HEK293 (cell line): ENCODE data around the gene PLSCR5.

Experiments
- TRIM28 ChIP-seq: IDR thresholded peaks from 2 replicates; pipeline ENCODE4 v1.6.1; 2011; ENCODE audit warnings: low read length, control low read depth, borderline replicate concordance
- ZNF121 ChIP-seq: fragments of 450-650 bp; formaldehyde crosslinking; IDR thresholded peaks from 2 replicates; pipeline ENCODE4 v1.5.1; 2016; ENCODE audit warnings: missing biosample characterization, missing genetic modification characterization
- ZNF175 ChIP-seq: fragments of 450-650 bp; formaldehyde crosslinking; IDR thresholded peaks from 2 replicates; pipeline ENCODE4 v1.5.1; 2016; ENCODE audit warnings: missing biosample characterization, missing genetic modification characterization
- ZNF274 ChIP-seq, 2 experiments: fragments of 200-500 bp in 1 of 2; fragments of 450-650 bp in 1 of 2; sonication (Bioruptor generic) in 1 of 2; formaldehyde crosslinking in 1 of 2; IDR thresholded peaks; 2 replicates each; pipeline versions ENCODE4 v1.5.1 to v1.6.1; 2014 to 2016; ENCODE audit warnings: borderline replicate concordance in 1 of 2, inconsistent platforms in 1 of 2, low read length in 1 of 2, missing biosample characterization in 1 of 2, missing genetic modification characterization in 1 of 2
- ZNF514 ChIP-seq: fragments of 450-650 bp; formaldehyde crosslinking; IDR thresholded peaks from 2 replicates; pipeline ENCODE4 v1.5.1; 2016; ENCODE audit warnings: missing biosample characterization, missing genetic modification characterization
- ZNF530 ChIP-seq: fragments of 450-650 bp; formaldehyde crosslinking; IDR thresholded peaks from 2 replicates; pipeline ENCODE4 v1.5.1; 2016; ENCODE audit warnings: low read depth, missing biosample characterization, missing genetic modification characterization
- ZNF580 ChIP-seq: fragments of 450-650 bp; formaldehyde crosslinking; IDR thresholded peaks from 2 replicates; pipeline ENCODE4 v1.5.1; 2016; ENCODE audit warnings: missing biosample characterization, missing genetic modification characterization
- TF ChIP-seq, protein P1 (sequence below): fragments of 450-650 bp; formaldehyde crosslinking; IDR thresholded peaks from 2 replicates; pipeline ENCODE4 v1.5.1; 2016; ENCODE audit warnings: missing biosample characterization, missing genetic modification characterization
- TF ChIP-seq, protein P2 (sequence below): fragments of 450-650 bp; formaldehyde crosslinking; IDR thresholded peaks from 2 replicates; pipeline ENCODE4 v1.5.1; 2016; ENCODE audit warnings: missing biosample characterization, missing genetic modification characterization

GRCh38 chr3:146612015-146612414, 6.9 kb upstream of the PLSCR5 start:
- TF ChIP-seq, protein P1, sequence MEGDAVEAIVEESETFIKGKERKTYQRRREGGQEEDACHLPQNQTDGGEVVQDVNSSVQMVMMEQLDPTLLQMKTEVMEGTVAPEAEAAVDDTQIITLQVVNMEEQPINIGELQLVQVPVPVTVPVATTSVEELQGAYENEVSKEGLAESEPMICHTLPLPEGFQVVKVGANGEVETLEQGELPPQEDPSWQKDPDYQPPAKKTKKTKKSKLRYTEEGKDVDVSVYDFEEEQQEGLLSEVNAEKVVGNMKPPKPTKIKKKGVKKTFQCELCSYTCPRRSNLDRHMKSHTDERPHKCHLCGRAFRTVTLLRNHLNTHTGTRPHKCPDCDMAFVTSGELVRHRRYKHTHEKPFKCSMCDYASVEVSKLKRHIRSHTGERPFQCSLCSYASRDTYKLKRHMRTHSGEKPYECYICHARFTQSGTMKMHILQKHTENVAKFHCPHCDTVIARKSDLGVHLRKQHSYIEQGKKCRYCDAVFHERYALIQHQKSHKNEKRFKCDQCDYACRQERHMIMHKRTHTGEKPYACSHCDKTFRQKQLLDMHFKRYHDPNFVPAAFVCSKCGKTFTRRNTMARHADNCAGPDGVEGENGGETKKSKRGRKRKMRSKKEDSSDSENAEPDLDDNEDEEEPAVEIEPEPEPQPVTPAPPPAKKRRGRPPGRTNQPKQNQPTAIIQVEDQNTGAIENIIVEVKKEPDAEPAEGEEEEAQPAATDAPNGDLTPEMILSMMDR (tag by site-specific recombination), result no peak
- TF ChIP-seq ZNF274 (IDR thresholded peaks at IDR 0.05; ENCODE audit: low read length) (no peak), ZNF274 (tag by site-specific recombination; IDR thresholded peaks at IDR 0.05; ENCODE audit: borderline replicate concordance) (no peak), ZNF514 (tag by site-specific recombination) (no peak), ZNF175 (no peak), TRIM28 (no peak), ZNF580 (no peak), ZNF121 (tag by site-specific recombination) (no peak), ZNF530 (tag by site-specific recombination) (no peak)
- TF ChIP-seq, protein P2, sequence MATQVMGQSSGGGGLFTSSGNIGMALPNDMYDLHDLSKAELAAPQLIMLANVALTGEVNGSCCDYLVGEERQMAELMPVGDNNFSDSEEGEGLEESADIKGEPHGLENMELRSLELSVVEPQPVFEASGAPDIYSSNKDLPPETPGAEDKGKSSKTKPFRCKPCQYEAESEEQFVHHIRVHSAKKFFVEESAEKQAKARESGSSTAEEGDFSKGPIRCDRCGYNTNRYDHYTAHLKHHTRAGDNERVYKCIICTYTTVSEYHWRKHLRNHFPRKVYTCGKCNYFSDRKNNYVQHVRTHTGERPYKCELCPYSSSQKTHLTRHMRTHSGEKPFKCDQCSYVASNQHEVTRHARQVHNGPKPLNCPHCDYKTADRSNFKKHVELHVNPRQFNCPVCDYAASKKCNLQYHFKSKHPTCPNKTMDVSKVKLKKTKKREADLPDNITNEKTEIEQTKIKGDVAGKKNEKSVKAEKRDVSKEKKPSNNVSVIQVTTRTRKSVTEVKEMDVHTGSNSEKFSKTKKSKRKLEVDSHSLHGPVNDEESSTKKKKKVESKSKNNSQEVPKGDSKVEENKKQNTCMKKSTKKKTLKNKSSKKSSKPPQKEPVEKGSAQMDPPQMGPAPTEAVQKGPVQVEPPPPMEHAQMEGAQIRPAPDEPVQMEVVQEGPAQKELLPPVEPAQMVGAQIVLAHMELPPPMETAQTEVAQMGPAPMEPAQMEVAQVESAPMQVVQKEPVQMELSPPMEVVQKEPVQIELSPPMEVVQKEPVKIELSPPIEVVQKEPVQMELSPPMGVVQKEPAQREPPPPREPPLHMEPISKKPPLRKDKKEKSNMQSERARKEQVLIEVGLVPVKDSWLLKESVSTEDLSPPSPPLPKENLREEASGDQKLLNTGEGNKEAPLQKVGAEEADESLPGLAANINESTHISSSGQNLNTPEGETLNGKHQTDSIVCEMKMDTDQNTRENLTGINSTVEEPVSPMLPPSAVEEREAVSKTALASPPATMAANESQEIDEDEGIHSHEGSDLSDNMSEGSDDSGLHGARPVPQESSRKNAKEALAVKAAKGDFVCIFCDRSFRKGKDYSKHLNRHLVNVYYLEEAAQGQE, result no peak
